Panc1 (cell line): ENCODE results near the gene GNG7.

Experiments
- CTCF ChIP-seq: fragments of 450-650 bp; IDR thresholded peaks from 2 replicates; pipeline ENCODE4 v1.5.1; 2017; ENCODE audit warnings: mild to moderate bottlenecking
- POLR2AphosphoS5 ChIP-seq: IDR thresholded peaks from 2 replicates; pipeline ENCODE4 v1.6.1; 2012; ENCODE audit warnings: mild to moderate bottlenecking, low read depth, low read length, moderate library complexity

- no peak for TF ChIP-seq POLR2AphosphoS5
- no peak for TF ChIP-seq CTCF
Observed at GRCh38 chr19:2652504-2653099, 49.9 kb downstream of the GNG7 start.
